RPMI7951 (cell line): ENCODE measurements around the gene XYLT1. TPM values are rescaled to one million over a fixed set of nuclear protein-coding genes. Genes with fewer than 3 reads are reported as not detected.
A peak's percentile ranks its signal among the peaks of the same experiment; 100 is the strongest.

Experiments used
- DNase-seq: peaks from one replicate; pipeline ENCODE4 v3.0.0-alpha.2; 2012; ENCODE audit warnings: low read depth
- total RNA-seq: library from RNA; depleted of rRNA; stranded (reverse); fragments of >200 nt; shearing (Covaris generic); gene quantifications from 2 replicates; pipeline ENCODE4 v1.2.3, GENCODE V29; 2014

XYLT1 gene
- total RNA-seq, 1 experiment from 2014 or later = 4.0 TPM

DNA sequence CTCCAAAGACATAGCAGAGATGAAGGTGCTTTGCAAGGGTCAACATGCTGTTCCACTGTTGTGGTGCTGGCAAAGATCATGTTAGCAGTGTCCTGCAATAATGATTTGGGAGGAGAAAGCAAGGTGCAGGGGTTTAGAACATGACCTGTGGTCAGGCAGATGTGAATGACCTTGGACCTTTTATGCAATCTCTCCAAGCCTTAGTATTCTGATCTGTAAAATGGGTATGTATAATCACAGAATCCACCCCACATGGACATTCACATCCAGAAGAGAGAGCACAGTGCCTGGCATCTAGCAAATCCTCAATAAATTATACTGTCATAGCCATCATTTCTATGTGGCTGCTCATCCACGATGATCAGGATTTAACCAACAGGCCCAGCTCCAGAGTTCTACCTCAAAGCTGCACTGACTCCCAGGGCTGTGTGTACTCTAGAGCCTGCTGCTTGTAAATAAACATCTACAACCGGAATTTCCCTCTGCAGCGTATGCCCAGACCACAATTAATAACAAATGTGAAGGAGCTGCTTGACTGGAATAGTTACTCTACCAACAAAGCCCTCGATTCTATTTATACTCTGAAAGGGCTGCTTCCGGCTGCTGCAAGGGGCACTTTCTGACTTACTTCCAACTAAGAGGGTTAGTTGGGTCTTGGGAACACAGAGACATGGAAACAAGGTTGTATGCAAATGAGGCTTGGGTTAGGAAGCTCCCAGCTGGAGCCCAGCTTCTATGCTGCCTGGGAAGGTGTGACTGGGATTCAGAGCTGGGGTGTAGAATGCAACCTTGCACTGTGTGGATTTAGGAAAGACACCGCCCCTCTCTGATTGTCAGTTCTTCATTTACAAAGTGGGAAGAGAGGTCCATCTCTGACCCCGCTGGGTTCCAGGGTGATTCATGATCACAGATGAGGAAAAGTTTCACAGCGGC is 265.2 kb downstream of the XYLT1 start:
- DNase-seq = peak; percentile 48

- DNase-seq = no peak
Measured at GRCh38 chr16:17204644-17205043, 266.1 kb downstream of the XYLT1 start.

GRCh38 chr16:17204206-17204605 is 266.6 kb downstream of the XYLT1 start:
- DNase-seq = no peak

- DNase-seq = no peak
Measured at GRCh38 chr16:17203424-17203823, 267.3 kb downstream of the XYLT1 start.

- DNase-seq = no peak
Measured at GRCh38 chr16:17199135-17199534, 271.6 kb downstream of the XYLT1 start.

DNA sequence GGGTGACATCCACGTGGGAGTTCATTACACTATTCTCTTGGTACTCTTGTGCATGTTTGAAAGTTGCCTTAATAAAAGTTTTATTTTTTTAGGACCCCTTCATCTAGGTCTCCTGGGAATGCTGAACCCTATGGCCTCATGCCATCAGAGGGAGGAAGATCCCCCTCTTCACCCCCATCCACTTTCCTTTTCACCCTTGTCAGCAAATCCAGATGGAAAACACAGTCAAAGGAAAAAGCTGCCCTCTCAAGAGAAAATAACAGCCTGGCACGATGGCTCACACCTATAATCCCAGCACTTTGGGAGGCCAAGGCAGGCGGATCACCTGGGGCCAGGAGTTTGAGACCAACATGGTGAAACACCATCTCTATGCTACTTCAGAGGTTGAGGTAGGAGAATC is 274.2 kb downstream of the XYLT1 start:
- DNase-seq = no peak

DNA sequence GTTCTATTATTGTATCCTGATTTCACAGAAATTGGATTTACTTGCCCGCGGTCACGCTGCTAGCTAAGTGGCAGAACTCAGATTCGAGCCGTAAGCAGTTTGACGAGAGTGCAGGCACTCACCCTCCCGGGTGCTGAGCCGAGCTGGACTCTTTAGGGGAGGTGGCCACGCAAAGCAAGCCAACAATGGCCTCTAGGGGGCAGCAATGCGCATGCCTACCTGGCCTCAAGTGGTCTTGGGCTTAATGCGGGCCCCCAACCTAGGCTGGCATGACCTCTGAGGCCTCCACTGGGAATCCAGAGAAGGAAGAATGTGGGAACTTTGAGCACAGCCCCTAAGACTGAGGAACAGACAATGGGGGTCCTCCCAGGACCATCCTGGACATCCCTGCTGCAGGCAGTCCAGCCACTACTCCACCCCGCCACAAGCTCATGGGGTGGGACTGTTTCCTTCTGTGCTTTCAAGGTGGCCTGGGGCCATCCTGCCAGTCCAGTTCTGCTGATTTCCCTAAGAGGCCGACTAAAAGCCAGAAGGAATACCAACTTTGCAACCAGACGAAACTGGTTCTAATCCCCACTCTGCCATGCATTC is 276.5 kb downstream of the XYLT1 start:
- DNase-seq = no peak

GRCh38 chr16:17193566-17194100 is 277.1 kb downstream of the XYLT1 start:
- DNase-seq = no peak

DNA sequence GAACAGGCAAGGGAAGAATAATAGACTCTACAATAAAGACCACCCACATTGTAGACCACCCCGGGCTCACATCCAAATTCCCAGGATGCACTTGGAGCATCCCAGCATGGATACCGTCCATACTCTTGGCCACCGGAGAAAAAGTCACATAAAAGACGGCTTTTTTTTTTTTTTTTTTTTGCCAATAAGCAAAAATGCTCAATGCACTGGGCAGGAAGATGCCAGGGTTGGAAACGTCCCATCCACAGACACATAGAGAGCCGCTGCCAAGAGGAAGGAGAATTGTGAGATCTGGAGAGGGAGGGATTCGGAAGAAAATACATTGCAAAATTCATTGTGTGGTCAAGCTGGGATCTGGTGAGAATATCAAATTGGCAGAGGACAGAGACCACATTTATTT is 286.7 kb downstream of the XYLT1 start:
- DNase-seq = no peak

GRCh38 chr16:17177959-17178905 is 292.5 kb downstream of the XYLT1 start:
- DNase-seq = no peak

DNA sequence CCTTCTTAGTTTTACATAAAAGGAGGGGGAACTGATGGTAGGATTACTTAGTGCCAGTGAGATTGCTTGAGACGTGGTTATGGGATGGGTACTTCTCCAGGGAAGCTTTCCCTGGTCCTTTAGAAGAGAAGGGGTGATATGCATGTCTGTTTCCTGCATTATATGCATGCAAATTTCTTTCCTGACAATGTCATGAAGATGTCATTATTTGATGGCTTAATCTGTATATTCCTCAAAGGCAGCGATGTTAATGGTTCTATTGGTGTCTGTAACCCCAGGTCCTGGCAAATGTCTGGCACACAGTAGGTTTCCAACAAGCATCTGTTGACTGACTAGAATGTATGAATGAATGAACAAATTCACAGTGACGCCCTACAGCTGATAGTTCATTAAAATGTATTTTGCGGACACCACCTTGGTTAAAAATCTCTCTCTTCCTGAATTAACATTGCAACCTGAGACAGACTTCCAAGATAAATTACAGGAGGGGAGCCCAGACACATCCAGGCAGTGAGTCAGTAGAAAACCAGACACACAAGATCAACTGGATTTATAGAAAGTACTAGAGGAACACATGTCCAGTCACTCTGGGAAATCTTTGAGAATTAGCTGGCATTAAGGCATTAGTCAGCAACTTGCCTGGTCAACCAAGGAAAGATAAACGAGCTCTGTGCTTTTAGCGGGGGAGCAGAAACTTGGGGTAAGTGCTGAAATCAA is 293.4 kb downstream of the XYLT1 start:
- DNase-seq = no peak

- no peak for DNase-seq
Measured at GRCh38 chr16:17176199-17176598, 294.6 kb downstream of the XYLT1 start.

- DNase-seq = no peak
Measured at GRCh38 chr16:17173281-17173680, 297.5 kb downstream of the XYLT1 start.

GRCh38 chr16:17171250-17172143 is 299.3 kb downstream of the XYLT1 start:
- no peak for DNase-seq

DNA sequence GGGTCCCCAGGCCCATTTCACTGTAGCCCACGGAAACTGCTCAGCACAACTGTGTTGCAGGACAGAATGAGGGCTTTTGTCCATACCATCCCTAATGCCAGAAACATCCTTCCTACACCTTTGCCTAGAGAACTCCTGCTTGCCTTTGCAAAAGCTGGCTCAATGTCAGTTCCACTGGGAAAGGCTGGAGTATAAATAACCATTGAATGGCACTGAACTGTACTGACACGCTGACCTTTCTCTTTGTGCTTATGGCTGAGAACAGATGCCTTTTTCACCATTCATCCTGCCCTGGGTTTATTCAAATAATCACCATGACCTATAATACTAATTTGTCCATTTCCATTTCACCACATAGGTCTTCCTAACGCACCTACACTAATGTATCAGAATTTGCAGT is 300.3 kb downstream of the XYLT1 start:
- DNase-seq = no peak

DNA sequence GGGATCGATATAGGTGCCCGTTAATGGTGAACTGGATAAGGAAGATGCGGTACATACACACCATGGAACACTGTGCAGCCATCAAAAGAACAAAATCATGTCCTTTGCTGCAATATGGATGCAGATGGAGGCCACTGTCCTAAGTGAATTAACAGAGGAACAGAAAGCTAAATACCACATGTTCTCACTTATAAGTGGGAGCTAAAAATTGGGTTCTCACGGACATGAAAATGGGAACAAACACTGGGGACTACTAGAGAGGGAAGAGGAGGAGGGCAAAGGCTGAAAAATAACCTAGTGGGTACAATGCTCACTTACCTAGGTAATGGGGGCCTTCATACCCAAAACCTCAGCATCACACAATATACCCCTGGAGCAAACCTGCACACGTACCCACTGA is 302.6 kb downstream of the XYLT1 start:
- DNase-seq = no peak

GRCh38 chr16:17166095-17166494 is 304.7 kb downstream of the XYLT1 start:
- no peak for DNase-seq

- DNase-seq = no peak
Measured at GRCh38 chr16:17162560-17162959, 308.2 kb downstream of the XYLT1 start.

DNA sequence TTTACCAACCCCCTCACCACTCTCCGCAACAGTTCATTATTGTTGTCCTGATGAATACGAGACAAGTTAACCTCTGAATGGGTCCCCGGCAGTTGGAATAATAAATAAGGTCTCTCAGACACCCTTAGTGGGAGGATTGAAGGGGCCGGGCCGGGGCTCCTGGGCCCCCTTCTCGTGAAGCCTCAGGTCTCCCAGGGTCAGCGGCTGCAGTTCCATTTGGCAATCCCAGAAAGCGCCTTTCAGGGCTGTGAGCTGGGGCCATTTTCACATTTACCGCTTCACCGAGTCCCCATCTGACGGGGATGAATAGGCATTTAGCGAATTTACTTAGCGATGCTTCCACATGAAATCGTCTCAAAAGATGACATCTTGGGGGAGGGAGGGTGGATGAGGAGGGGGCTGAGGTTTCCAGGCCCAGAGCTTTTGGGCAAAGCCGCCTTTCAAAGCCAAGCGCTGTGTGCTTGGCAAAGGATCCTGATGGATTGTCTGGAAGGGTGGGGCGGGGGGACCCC is 309.8 kb downstream of the XYLT1 start:
- DNase-seq = no peak

DNA sequence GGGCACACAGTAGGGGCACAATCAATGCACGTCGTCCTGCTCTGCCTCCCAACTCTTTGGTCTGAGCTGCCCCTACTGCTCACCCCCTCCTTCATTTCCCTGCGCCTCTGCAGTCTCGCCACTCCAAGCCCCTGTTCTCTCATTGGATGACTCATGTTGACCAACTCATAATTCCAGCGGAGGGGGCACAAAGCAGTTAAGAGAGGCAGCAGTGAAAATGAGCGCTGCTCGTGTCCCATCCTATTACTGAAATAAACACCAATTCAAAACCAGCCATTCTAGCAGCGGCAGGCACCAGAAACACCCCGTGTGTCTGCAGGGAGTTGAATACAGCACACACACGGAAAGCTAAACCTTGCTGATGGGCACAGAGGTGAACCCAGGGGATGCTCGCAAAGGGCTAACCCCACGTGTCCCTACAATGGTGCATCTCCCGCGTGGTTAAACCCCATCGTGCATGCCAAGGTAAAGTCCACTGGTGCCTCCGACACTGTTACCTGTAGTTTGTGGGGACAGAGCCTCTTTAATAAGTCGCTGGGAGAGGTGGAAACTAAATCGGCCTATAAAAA is 310.4 kb downstream of the XYLT1 start:
- DNase-seq = no peak
